Keratinocyte (primary cell): ENCODE measurements around the gene CLCN5. TPM values are rescaled to one million over a fixed set of nuclear protein-coding genes. Genes with fewer than 3 reads are reported as not detected.

ENCODE experiments used
- DNase-seq: peaks from one replicate; pipeline ENCODE4 v3.0.0-alpha.2; 2011; ENCODE audit warnings: low read depth, missing footprints, low spot score
- FAIRE-seq: peaks from 2 replicates; lab custom pipeline; 2011; peaks lifted over from hg19 to GRCh38; lab: Jason Lieb, UNC
- H2AFZ ChIP-seq: 2 replicates; pipeline ENCODE4 v1.6.0; 2012; ENCODE audit warnings: low read length, control low read depth, inconsistent platforms; ENCODE audit not compliant: control insufficient read depth
- H3K27ac ChIP-seq: 2 replicates; pipeline ENCODE4 v1.5.1; 2011; ENCODE audit warnings: low read length; ENCODE audit not compliant: control insufficient read depth, insufficient read depth
- H3K27me3 ChIP-seq: 3 replicates; pipeline ENCODE4 v1.6.0; 2011; ENCODE audit warnings: low read length; ENCODE audit not compliant: control insufficient read depth, insufficient read depth; ENCODE audit errors: extremely low read depth
- H3K36me3 ChIP-seq, 2 experiments: 2 replicates in 1 of 2; 3 replicates in 1 of 2; pipeline ENCODE4 v1.5.1; 2011; ENCODE audit warnings: low read length in 2 of 2, mild to moderate bottlenecking in 1 of 2; ENCODE audit not compliant: control insufficient read depth in 2 of 2, insufficient read depth in 2 of 2; ENCODE audit errors: extremely low read depth in 1 of 2
- H3K4me1 ChIP-seq: 3 replicates; pipeline ENCODE4 v1.5.1; 2011; ENCODE audit warnings: low read length; ENCODE audit not compliant: control insufficient read depth, insufficient read depth; ENCODE audit errors: extremely low read depth
- H3K4me2 ChIP-seq: 3 replicates; pipeline ENCODE4 v1.6.0; 2011; ENCODE audit warnings: low read depth, low read length; ENCODE audit not compliant: control insufficient read depth, insufficient read depth; ENCODE audit errors: extremely low read depth
- H3K4me3 ChIP-seq, 3 experiments: fragments of 200-600 bp in 1 of 3; sonication (generic) in 1 of 3; 2 replicates in 2 of 3; 3 replicates in 1 of 3; pipeline ENCODE4 v1.5.1; 2011 to 2016; ENCODE audit warnings: low read length in 3 of 3, mild to moderate bottlenecking in 3 of 3, control low read depth in 2 of 3, inconsistent platforms in 1 of 3, low read depth in 1 of 3, mixed read lengths in 1 of 3, mixed run types in 1 of 3, moderate library complexity in 1 of 3; ENCODE audit not compliant: control insufficient read depth in 2 of 3, insufficient read depth in 2 of 3; ENCODE audit errors: extremely low read depth in 1 of 3
- H3K79me2 ChIP-seq: 2 replicates; pipeline ENCODE4 v1.6.0; 2012; ENCODE audit warnings: low read length; ENCODE audit not compliant: control insufficient read depth, insufficient read depth
- H3K9ac ChIP-seq: 3 replicates; pipeline ENCODE4 v1.6.0; 2011; ENCODE audit warnings: low read length; ENCODE audit not compliant: control insufficient read depth, insufficient read depth; ENCODE audit errors: extremely low read depth
- H3K9me1 ChIP-seq: 3 replicates; pipeline ENCODE4 v1.6.0; 2011; ENCODE audit warnings: low read length; ENCODE audit not compliant: control insufficient read depth, insufficient read depth; ENCODE audit errors: extremely low read depth
- H3K9me3 ChIP-seq: 2 replicates; pipeline ENCODE4 v1.5.1; 2012; ENCODE audit warnings: low read depth, low read length; ENCODE audit not compliant: control insufficient read depth
- H4K20me1 ChIP-seq: 3 replicates; pipeline ENCODE4 v1.6.0; 2011; ENCODE audit warnings: low read length; ENCODE audit not compliant: control insufficient read depth, insufficient read depth; ENCODE audit errors: extremely low read depth
- CTCF ChIP-seq, 3 experiments: IDR thresholded peaks in 1 of 3; conservative IDR thresholded peaks in 1 of 3; optimal IDR thresholded peaks in 1 of 3; 2 replicates in 2 of 3; 3 replicates in 1 of 3; pipeline versions ENCODE3 to v1.5.1; 2011; ENCODE audit warnings: low read length in 3 of 3, mild to moderate bottlenecking in 3 of 3, moderate library complexity in 2 of 3, control low read depth in 1 of 3, inconsistent platforms in 1 of 3; ENCODE audit not compliant: insufficient read depth in 2 of 3; ENCODE audit errors: extremely low read depth in 1 of 3
- EZH2 ChIP-seq: IDR thresholded peaks from one replicate; pipeline ENCODE4 v1.6.1; 2012; ENCODE audit warnings: inconsistent platforms, mild to moderate bottlenecking, low read length, moderate library complexity
- dilution Hi-C: fragments of 300-500 bp; cut with MboI; formaldehyde crosslinking; loops from one replicate; pipeline ENCODE4 v1.7.0; 2020; ENCODE audit warnings: low sequenced_read_pairs; ENCODE audit not compliant: extremely low pct_ligation_motif_present
- polyA plus RNA-seq, 5 experiments: library from polyadenylated mRNA; depleted of rRNA in 3 of 5; stranded (reverse) in 3 of 5; stranded (forward) in 1 of 5; unstranded in 1 of 5; fragments of >200 nt; gene quantifications; 1 replicate in 1 of 5; 2 replicates in 3 of 5; 3 replicates in 1 of 5; pipeline versions ENCODE4 v1.2.1 to v1.2.3, GENCODE V29; 2011 to 2012; ENCODE audit warnings: missing spikeins in 2 of 5, low read depth in 1 of 5, low replicate concordance in 1 of 5

The CLCN5 gene
- polyA plus RNA-seq, 1 donor (not counting 4 experiments of a cell fraction or from before 2014, with no cell fraction given), result 3.9 TPM

DNA sequence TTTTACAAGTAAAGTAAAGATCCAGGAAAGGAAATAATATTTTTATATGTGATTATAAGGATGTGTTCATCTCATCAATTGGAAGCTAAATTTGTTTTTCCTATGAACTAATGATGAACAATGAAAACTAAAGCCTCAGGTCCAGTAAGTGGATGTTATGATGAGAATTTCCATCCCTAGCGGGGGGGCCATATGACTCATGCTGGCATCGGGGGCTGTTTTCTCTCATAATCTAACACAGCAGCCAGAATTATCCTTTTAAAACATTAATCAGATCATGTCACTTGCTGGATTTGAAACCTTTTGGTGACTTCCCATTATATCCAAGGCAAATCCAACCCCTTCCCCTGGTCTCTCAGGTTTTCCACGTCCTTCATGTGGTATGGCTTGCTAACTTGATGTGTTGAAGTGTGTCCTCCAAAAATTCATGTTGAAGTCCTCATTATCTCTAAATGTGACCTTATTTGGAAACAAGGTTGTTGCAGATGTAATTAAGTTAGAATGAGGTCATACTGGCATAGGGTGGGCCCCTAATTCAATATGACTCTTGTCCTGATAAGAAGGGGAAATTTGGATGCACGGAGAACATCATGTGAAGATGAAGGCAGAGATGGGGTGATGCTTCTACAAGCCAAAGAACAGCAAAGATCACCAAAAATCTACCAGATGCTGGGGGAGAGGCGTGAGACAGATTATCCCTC, 181.6 kb downstream of the CLCN5 start:
- dilution Hi-C loops, result no loop called here
- Histone ChIP-seq H3K9me3 (no peaks in the 10 kb centered on the region), H3K4me1 (no peaks in the 10 kb centered on the region), H3K79me2 (no peaks in the 10 kb centered on the region), H3K27me3 (no peaks in the 10 kb centered on the region), H3K4me2 (no peak overlapping the region), H3K9ac (no peak overlapping the region), H3K36me3 (no peaks in the 10 kb centered on the region), H2AFZ (no peak overlapping the region), H3K4me3 (no peak overlapping the region), H3K9me1 (no peaks in the 10 kb centered on the region), H4K20me1 (no peaks in the 10 kb centered on the region), H3K27ac (no peak overlapping the region)
- FAIRE-seq (no peak), DNase-seq (no peak)
- TF ChIP-seq EZH2, result no peak
- no peak for TF ChIP-seq CTCF (optimal IDR thresholded peaks at IDR 0.05 in 1 of 3, IDR thresholded peaks at IDR 0.05 in 1 of 3, conservative IDR thresholded peaks at IDR 0.05 in 1 of 3; ENCODE audit: extremely low read depth in 1 of 3, insufficient read depth in 2 of 3, low read length in 3 of 3)

DNA sequence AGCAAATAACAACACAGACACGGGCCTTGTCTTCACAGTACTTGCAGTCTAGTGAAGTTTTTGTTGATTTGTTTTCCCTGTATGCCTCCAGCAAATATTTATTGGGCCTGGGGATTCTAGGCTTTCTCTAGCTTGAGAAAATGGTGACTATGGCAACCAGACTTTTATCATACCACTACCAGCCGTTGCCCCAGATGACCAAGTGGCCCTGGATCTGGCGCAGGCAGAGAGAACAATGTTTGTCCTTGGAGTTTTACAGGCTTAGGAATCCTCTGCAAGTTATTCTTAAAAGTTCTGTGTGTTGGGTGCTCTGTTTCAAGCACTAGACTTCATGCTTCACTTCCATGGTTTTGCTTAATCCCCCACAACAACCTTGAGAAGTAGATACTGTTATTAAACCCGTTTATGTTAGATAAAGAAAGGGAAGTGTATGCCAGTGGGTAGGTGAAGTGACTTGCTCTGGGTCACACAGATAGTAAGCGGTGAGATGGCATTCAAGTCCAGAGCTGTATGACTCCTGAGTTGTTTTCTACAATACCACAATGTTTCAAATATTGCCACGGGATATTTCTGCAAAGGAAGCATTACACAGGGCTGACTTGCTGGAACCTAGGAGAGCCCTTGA, 183.8 kb downstream of the CLCN5 start:
- Histone ChIP-seq H3K4me3 (no peak overlapping the region), H3K9ac (no peak overlapping the region), H3K9me3 (no peaks in the 10 kb centered on the region), H3K79me2 (no peaks in the 10 kb centered on the region), H2AFZ (no peak overlapping the region), H3K36me3 (no peaks in the 10 kb centered on the region), H3K27me3 (no peaks in the 10 kb centered on the region), H4K20me1 (no peaks in the 10 kb centered on the region), H3K4me1 (no peaks in the 10 kb centered on the region), H3K27ac (no peak overlapping the region), H3K9me1 (no peaks in the 10 kb centered on the region), H3K4me2 (no peak overlapping the region)
- DNase-seq, result no peak
- dilution Hi-C loops, result no loop called here
- no peak for TF ChIP-seq EZH2
- no peak for FAIRE-seq
